Astrocyte of the spinal cord (primary cell): ENCODE data around the gene PCSK6.

ENCODE experiments used
- DNase-seq: peaks from one replicate; pipeline ENCODE4 v3.0.0; 2011; ENCODE audit warnings: low read depth, low spot score
- H3K4me3 ChIP-seq: 2 replicates; pipeline ENCODE4 v1.5.1; 2011; ENCODE audit warnings: low read depth, mild to moderate bottlenecking, low read length, moderate library complexity
- in situ Hi-C: cut with HindIII; loops from 2 replicates; pipeline ENCODE4 v1.10.0; 2017; ENCODE audit warnings: low sequenced_read_pairs
- TF ChIP-seq, protein P1 (sequence below): IDR thresholded peaks from 2 replicates; pipeline ENCODE4 v1.5.1; 2012; ENCODE audit warnings: low read depth, mild to moderate bottlenecking, low read length, inconsistent platforms

PCSK6 gene

DNA sequence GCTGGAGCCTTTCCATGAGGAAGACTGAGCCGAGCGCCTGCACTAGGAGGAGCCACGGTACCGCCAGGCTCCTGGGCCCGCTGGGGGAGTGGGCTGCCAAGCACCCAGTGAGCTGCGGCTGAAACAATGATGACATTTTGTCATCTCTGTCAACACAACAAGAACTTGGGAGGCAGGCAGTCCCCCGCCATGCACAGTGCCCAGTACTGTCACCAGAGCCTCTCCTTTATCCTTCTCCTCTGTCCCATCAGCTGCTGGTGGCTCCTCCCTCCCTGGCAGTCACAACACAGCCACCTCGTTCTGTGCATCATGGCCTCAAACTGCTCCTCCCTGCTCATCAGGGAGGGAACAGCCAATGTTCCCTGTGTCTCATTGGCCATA, 34.0 kb upstream of the PCSK6 start:
- H3K4me3 ChIP-seq: no peak overlapping the region
- in situ Hi-C loops: no loop called here
- TF ChIP-seq, protein P1, sequence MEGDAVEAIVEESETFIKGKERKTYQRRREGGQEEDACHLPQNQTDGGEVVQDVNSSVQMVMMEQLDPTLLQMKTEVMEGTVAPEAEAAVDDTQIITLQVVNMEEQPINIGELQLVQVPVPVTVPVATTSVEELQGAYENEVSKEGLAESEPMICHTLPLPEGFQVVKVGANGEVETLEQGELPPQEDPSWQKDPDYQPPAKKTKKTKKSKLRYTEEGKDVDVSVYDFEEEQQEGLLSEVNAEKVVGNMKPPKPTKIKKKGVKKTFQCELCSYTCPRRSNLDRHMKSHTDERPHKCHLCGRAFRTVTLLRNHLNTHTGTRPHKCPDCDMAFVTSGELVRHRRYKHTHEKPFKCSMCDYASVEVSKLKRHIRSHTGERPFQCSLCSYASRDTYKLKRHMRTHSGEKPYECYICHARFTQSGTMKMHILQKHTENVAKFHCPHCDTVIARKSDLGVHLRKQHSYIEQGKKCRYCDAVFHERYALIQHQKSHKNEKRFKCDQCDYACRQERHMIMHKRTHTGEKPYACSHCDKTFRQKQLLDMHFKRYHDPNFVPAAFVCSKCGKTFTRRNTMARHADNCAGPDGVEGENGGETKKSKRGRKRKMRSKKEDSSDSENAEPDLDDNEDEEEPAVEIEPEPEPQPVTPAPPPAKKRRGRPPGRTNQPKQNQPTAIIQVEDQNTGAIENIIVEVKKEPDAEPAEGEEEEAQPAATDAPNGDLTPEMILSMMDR: no peak
- no peak for DNase-seq

DNA sequence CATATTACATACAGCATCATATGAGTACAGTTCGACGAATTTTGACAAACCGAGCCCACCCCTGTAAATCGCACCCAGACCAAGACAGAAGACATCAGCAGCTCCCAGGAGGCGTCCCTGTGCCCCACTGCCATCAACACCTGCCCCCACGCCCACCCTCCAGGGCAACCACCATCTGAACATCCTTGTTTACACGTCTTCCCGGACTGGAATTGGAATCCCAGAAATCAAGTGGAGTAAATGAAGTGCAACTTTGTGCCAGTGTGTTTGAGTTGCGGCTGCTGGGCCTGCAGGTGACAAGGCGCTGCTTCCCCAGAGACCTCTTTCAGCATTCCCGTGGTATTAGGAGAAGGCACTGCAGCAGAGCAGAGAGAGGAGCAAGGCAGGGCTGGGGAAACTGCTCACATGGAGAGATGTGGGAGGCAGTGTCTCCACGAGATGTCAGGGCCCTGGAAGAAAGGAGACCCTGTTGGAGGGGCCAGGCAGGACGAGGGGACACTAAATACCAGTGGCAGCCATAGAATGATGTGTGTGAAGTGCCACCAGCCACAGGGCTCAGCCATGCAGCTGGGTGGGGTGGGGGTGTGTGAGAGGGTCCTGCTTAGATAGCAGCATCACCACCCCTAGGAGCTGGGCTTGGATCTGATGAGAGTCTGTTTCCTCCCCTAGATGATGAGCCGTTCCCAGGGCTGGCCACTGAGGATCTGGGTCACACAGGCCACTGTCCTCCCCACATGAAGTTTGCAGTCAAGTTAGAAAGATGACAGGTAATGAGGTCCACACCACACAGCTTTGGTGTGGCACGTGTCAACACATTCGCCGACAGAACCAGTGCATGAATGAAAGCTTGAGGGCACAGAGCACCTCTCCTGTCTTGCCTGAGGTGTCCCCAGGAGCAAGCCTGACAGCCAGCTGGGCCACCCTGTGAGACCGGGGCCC, 33.4 kb upstream of the PCSK6 start:
- no peak overlapping the region for H3K4me3 ChIP-seq
- TF ChIP-seq, protein P1: no peak
- in situ Hi-C loops: no loop called here
- DNase-seq: no peak

DNA sequence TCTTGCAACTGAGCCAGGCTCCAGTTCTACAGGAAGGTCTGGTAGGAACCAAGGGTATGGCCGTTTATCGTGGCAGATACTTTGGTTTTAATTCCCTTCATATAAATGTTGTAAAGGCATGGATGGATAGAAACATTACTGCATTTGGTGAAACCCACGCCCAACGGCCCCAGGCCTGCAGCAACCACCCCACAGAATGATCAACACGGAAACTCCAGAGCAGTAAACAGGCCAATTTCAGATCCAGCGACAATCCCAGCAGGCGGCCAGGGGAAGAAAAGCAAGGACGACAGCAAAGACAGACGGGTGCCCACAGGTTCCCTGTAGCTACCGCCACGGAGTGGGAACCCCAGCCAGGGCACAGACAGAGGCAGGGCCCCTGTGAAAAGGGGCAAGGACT, 32.6 kb upstream of the PCSK6 start:
- no peak for DNase-seq
- in situ Hi-C loops: no loop called here
- no peak overlapping the region for H3K4me3 ChIP-seq
- TF ChIP-seq, protein P1: no peak

DNA sequence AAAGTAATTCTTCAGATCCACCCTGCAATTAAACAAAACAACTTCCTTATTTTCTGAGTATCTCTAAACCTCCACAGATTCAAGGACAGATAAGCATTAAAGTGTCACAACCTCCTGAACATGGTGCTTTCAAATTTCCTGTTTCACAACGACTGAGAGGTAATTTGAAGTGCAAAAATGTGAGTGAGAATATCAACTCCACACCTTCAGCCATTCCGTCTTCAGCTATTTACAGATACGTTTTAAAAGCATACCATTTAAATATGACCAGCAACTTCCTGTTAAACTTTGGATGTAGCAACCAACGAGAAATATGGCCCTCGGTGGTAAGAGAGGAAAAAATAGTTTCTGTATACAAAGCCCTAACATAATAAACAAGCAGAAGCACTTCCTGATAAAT, 32.1 kb upstream of the PCSK6 start:
- no peak for DNase-seq
- in situ Hi-C loops: no loop called here
- TF ChIP-seq, protein P1: no peak
- no peak overlapping the region for H3K4me3 ChIP-seq

DNA sequence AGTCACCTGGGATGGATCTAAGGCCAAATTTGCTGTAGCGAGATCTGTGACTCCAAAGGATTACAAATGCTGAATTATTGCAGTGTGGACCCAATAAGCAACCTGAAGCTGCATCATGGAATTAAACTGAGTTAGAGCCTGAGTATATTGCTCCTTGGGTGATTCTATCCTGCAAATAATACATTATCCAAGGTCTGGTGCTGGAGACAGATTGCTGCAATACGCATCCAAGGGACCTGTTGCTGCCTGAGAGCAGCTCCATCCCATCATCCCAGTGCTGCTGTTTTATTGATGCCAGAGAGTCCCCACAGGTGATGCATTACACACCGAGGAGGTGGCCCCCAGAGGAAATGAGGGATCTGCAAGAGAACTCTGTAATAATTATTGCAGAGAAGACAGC, 31.6 kb upstream of the PCSK6 start:
- no peak overlapping the region for H3K4me3 ChIP-seq
- TF ChIP-seq, protein P1: no peak
- DNase-seq: no peak
- in situ Hi-C loops: no loop called here

DNA sequence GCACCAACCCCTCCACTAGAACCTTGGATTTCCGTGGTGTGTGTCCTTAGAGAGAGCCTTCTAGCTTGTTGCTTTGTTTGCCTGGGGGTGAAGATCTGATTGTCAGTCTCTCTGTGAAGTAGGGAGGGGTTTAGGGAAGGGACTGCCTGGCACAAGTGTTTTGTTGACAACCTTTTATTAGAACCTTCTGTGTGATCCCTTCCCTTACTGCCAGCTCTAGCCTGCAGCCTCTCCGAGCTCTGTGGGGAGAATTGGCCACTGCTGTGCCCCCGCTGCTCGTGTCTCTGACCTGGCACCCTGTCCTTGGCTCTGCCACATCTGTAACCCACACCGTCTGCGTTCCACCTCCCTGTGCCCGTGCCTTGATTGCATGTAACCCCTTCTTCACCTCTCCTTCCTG, 30.9 kb upstream of the PCSK6 start:
- no peak for DNase-seq
- in situ Hi-C loops: no loop called here
- TF ChIP-seq, protein P1: no peak
- H3K4me3 ChIP-seq: no peak overlapping the region
